ENCODE data around the gene GRM3. TPM values are rescaled to one million over a fixed set of nuclear protein-coding genes. Genes with fewer than 3 reads are reported as not detected.

The GRM3 gene
- total RNA-seq, 3 donors from 2014 or later, result not detected

GRCh38 chr7:86644282-86645224, 844 bp downstream of the GRM3 start:
- intact Hi-C loops (cut with DNase I; ENCODE audit: low total_unique reads), result no loop called here
- no peaks in the 10 kb centered on the region for H3K36me3 ChIP-seq
- no peak overlapping the region for H3K27ac ChIP-seq
- peak overlapping the region; percentile 20 to 48 (median 26) for H3K4me3 ChIP-seq
- no peaks in the 10 kb centered on the region for H3K9me3 ChIP-seq
- DNase-seq (ENCODE audit: low spot score in 2 of 2), result no peak
- TF ChIP-seq POLR2AphosphoS5 (IDR thresholded peaks at IDR 0.05), result no peak
- H3K4me1 ChIP-seq, result no peaks in the 10 kb centered on the region
- peaks cover 3 to 46% of the 10 kb centered on the region in 2 donors for H3K27me3 ChIP-seq

DNA sequence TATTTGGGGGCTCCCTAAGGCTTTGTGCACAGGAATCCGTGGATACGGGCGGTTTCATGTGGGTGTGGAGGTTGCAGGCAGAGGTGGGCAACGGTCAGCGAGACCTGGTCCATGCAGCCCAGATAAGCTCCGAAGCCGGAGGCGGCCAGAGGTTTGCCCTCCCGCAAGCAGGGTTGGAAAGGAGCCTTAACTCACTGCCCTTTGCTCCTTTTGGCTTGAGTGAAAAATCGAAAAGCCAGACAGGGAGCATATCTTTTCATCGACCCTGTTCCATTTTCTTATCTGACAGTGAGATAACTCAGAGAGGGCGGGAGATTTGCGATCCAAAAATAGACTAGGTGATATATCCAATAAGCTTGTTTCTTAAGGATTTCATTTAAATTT, 1.5 kb downstream of the GRM3 start:
- H3K4me1 ChIP-seq, result no peaks in the 10 kb centered on the region
- H3K27me3 ChIP-seq, result peaks cover 3 to 40% of the 10 kb centered on the region in 2 donors
- DNase-seq (ENCODE audit: low spot score in 2 of 2), result no peak
- intact Hi-C loops (cut with DNase I; ENCODE audit: low total_unique reads), result no loop called here
- H3K36me3 ChIP-seq, result no peaks in the 10 kb centered on the region
- H3K4me3 ChIP-seq, result peak overlapping the region in 1 of 3 donors; percentile 26
- H3K27ac ChIP-seq, result no peak overlapping the region
- H3K9me3 ChIP-seq, result no peaks in the 10 kb centered on the region
- TF ChIP-seq CTCF (IDR thresholded peaks at IDR 0.05), result no peak
- TF ChIP-seq POLR2AphosphoS5 (IDR thresholded peaks at IDR 0.05), result no peak
- no peak for TF ChIP-seq POLR2A (IDR thresholded peaks at IDR 0.05)

DNA sequence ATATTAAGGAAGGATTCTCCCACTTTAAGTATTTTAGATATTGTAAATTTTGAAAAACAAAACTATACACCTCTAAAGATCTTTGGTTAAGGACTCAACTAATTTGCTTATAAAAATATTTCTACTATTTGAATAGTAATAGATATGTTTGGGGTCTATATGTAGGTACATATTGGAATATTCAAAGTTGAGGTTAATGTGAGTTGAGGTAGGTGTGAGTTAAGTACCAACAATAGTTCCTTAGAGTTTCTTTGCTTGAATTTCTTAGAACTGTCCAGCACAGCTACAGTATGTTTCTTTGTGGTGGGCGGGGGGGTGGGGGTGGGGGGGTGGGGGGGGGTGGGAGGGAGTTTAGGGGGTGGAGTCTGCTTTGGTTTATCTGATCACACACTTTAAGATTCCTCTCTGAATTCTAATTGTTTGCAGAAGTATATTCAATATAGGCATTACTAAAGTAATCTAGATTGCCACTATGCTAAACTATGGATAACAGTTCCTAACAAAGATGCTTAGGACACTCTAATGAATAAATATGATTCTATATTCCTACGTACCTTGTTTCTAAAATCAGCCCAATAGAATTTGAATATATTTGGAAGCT, 2.1 kb downstream of the GRM3 start:
- H3K27me3 ChIP-seq, result peaks cover 3 to 37% of the 10 kb centered on the region in 2 donors
- no peaks in the 10 kb centered on the region for H3K36me3 ChIP-seq
- H3K9me3 ChIP-seq, result no peaks in the 10 kb centered on the region
- no peak for TF ChIP-seq CTCF (IDR thresholded peaks at IDR 0.05)
- no peak for TF ChIP-seq POLR2AphosphoS5 (IDR thresholded peaks at IDR 0.05)
- TF ChIP-seq POLR2A (IDR thresholded peaks at IDR 0.05), result no peak
- H3K4me3 ChIP-seq, result no peak overlapping the region
- DNase-seq (ENCODE audit: low spot score in 2 of 2), result no peak
- H3K27ac ChIP-seq, result no peak overlapping the region
- intact Hi-C loops (cut with DNase I; ENCODE audit: low total_unique reads), result no loop called here
- H3K4me1 ChIP-seq, result no peaks in the 10 kb centered on the region

- H3K9me3 ChIP-seq, result no peaks in the 10 kb centered on the region
- intact Hi-C loops (cut with DNase I; ENCODE audit: low total_unique reads), result no loop called here
- H3K4me3 ChIP-seq, result no peak overlapping the region
- H3K27ac ChIP-seq, result no peak overlapping the region
- TF ChIP-seq POLR2A (IDR thresholded peaks at IDR 0.05) (no peak), POLR2AphosphoS5 (IDR thresholded peaks at IDR 0.05) (no peak), CTCF (IDR thresholded peaks at IDR 0.05) (no peak)
- H3K36me3 ChIP-seq, result no peaks in the 10 kb centered on the region
- no peaks in the 10 kb centered on the region for H3K4me1 ChIP-seq
- no peak for DNase-seq (ENCODE audit: low spot score in 2 of 2)
- H3K27me3 ChIP-seq, result peaks cover 3 to 22% of the 10 kb centered on the region in 2 donors
Measured at GRCh38 chr7:86647385-86648094, 3.8 kb downstream of the GRM3 start.

DNA sequence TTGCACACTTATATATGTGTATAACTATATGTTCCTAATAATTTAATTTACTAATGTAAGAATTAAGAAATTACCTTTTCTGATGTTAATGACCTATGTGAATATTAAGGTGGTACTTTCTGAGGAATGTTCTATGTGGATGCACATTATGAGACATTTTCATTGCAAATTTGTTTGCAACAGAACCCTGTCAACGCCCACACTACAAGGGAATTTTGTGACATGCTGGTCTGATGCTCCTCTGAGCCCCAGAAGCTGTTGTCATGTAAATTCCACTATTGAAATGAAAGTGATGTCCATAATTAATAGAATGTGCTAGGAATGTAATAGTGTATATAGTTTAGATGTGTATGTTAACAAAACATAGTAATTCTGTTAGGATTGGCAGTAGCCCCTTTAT, 4.5 kb downstream of the GRM3 start:
- H3K27ac ChIP-seq, result no peak overlapping the region
- H3K9me3 ChIP-seq, result no peaks in the 10 kb centered on the region
- H3K27me3 ChIP-seq, result peaks cover 3 to 22% of the 10 kb centered on the region in 2 donors
- DNase-seq (ENCODE audit: low spot score in 2 of 2), result no peak
- TF ChIP-seq POLR2A (IDR thresholded peaks at IDR 0.05) (no peak), POLR2AphosphoS5 (IDR thresholded peaks at IDR 0.05) (no peak), CTCF (IDR thresholded peaks at IDR 0.05) (no peak)
- H3K4me3 ChIP-seq, result no peak overlapping the region
- no peaks in the 10 kb centered on the region for H3K36me3 ChIP-seq
- intact Hi-C loops (cut with DNase I; ENCODE audit: low total_unique reads), result no loop called here
- no peaks in the 10 kb centered on the region for H3K4me1 ChIP-seq

All from breast epithelium (tissue), 4 donors.